SK-N-SH (cell line): ENCODE data around the gene TRA2B.

Experiments
- EZH2phosphoT487 ChIP-seq: fragments of 200-600 bp; sonication (generic); IDR thresholded peaks from 2 replicates; pipeline ENCODE4 v1.6.1; 2017; ENCODE audit warnings: low read depth, mixed run types, mild to moderate bottlenecking, antibody characterized with exemption, moderate library complexity, borderline replicate concordance
- POLR2AphosphoS5 ChIP-seq: IDR thresholded peaks from 2 replicates; pipeline ENCODE4 v1.6.1; 2012; ENCODE audit warnings: low read depth, low read length
- TF ChIP-seq, protein P1 (sequence below): fragments of 200-600 bp; sonication (generic); IDR thresholded peaks from 2 replicates; pipeline ENCODE4 v1.6.1; 2017; ENCODE audit warnings: antibody characterized with exemption, mild to moderate bottlenecking, moderate library complexity
- TF ChIP-seq, protein P2 (sequence below): IDR thresholded peaks from 2 replicates; pipeline ENCODE4 v1.4.0; 2012; ENCODE audit warnings: low read depth

DNA sequence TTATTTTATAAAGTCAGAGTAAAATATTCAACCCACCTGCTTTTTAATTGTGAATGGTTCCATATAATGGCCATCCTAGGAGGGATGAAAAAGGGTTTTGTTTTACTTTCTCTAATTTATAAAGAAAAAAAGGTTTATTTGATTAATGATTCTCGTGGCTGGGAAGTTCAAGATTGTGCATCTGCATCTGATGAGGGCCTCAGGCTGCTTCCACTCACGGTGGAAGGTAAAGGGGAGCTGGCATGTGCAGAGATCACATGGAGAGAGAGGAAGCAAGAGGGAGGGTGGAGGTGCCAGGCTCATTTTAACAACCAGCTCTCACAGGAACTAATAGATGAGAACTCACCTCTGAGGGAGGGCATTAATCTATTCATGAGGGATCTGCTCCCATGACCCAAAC, 27.7 kb upstream of the TRA2B start:
- TF ChIP-seq, protein P1, sequence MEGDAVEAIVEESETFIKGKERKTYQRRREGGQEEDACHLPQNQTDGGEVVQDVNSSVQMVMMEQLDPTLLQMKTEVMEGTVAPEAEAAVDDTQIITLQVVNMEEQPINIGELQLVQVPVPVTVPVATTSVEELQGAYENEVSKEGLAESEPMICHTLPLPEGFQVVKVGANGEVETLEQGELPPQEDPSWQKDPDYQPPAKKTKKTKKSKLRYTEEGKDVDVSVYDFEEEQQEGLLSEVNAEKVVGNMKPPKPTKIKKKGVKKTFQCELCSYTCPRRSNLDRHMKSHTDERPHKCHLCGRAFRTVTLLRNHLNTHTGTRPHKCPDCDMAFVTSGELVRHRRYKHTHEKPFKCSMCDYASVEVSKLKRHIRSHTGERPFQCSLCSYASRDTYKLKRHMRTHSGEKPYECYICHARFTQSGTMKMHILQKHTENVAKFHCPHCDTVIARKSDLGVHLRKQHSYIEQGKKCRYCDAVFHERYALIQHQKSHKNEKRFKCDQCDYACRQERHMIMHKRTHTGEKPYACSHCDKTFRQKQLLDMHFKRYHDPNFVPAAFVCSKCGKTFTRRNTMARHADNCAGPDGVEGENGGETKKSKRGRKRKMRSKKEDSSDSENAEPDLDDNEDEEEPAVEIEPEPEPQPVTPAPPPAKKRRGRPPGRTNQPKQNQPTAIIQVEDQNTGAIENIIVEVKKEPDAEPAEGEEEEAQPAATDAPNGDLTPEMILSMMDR, result no peak
- TF ChIP-seq, protein P2, sequence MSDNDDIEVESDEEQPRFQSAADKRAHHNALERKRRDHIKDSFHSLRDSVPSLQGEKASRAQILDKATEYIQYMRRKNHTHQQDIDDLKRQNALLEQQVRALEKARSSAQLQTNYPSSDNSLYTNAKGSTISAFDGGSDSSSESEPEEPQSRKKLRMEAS, result no peak
- no peak for TF ChIP-seq POLR2AphosphoS5
- no peak for TF ChIP-seq EZH2phosphoT487
